Endothelial cell of umbilical vein (primary cell): Measurements from ENCODE around the gene CCDC30.

Experiments
- CTCF ChIP-seq, 2 donors: IDR thresholded peaks; 1 replicate in 1 of 2; 2 replicates in 1 of 2; pipeline ENCODE4 v1.5.1; 2011; ENCODE audit warnings: low read length in 2 of 2, mild to moderate bottlenecking in 2 of 2, moderate library complexity in 2 of 2, control low read depth in 1 of 2, inconsistent platforms in 1 of 2, low read depth in 1 of 2; ENCODE audit not compliant: insufficient read depth in 1 of 2; ENCODE audit errors: extremely low read depth in 1 of 2
- EZH2 ChIP-seq: IDR thresholded peaks from 2 replicates; pipeline ENCODE4 v1.6.1; 2012; ENCODE audit warnings: borderline replicate concordance, low read depth, mild to moderate bottlenecking, moderate library complexity, low read length, inconsistent platforms; ENCODE audit not compliant: severe bottlenecking
- FOS ChIP-seq: IDR thresholded peaks from 2 replicates; pipeline ENCODE4 v1.6.1; 2011; ENCODE audit warnings: mild to moderate bottlenecking, low read length, moderate library complexity, borderline replicate concordance; ENCODE audit not compliant: insufficient read depth
- GATA2 ChIP-seq: IDR thresholded peaks from 2 replicates; pipeline ENCODE4 v1.7.0; 2011; ENCODE audit warnings: low read depth, mild to moderate bottlenecking, moderate library complexity, mixed read lengths, low read length; ENCODE audit not compliant: insufficient read length, insufficient read depth
- MAX ChIP-seq: IDR thresholded peaks from 2 replicates; pipeline ENCODE4 v1.6.1; 2011; ENCODE audit not compliant: insufficient read depth, insufficient read length
- POLR2A ChIP-seq: IDR thresholded peaks from 2 replicates; pipeline ENCODE4 v1.6.1; 2012; ENCODE audit warnings: low read depth, mild to moderate bottlenecking, control low read depth, low read length
- POLR2AphosphoS5 ChIP-seq: IDR thresholded peaks from 2 replicates; pipeline ENCODE4 v1.6.1; 2012; ENCODE audit warnings: low read depth, mild to moderate bottlenecking, control low read depth, low read length, moderate library complexity; ENCODE audit not compliant: insufficient read depth

GRCh38 chr1:42418516-42418915 is 44.6 kb upstream of the CCDC30 start:
- TF ChIP-seq POLR2A (no peak), CTCF (IDR thresholded peaks at IDR 0.05; ENCODE audit: extremely low read depth in 1 of 2, insufficient read depth in 1 of 2, low read depth in 1 of 2, low read length in 2 of 2) (no peak), POLR2AphosphoS5 (no peak), GATA2 (no peak), EZH2 (no peak), FOS (no peak), MAX (no peak)
